Central memory CD4-positive, alpha-beta T cell (primary cell): Measurements from ENCODE around the gene MCRIP1.

Experiments
- DNase-seq: peaks from one replicate; pipeline ENCODE4 v3.0.0; 2022

The MCRIP1 gene

GRCh38 chr17:81802856-81803643, 30.0 kb downstream of the MCRIP1 start:
- no peak for DNase-seq

GRCh38 chr17:81802048-81802758, 30.9 kb downstream of the MCRIP1 start:
- DNase-seq = no peak

- no peak for DNase-seq
Measured at GRCh38 chr17:81801327-81801726, 31.8 kb downstream of the MCRIP1 start.

- no peak for DNase-seq
Measured at GRCh38 chr17:81794509-81794908, 38.6 kb downstream of the MCRIP1 start.

- no peak for DNase-seq
Measured at GRCh38 chr17:81794074-81794476, 39.0 kb downstream of the MCRIP1 start.

- DNase-seq = no peak
Measured at GRCh38 chr17:81792675-81793615, 40.1 kb downstream of the MCRIP1 start.
